Muscle layer of duodenum (tissue), 2 donors: ENCODE measurements around the gene PGAP1.

ENCODE experiments used
- H3K27ac ChIP-seq: one replicate; pipeline ENCODE4 v1.7.0; 2013; ENCODE audit warnings: mild to moderate bottlenecking, low read length
- H3K27me3 ChIP-seq: one replicate; pipeline ENCODE4 v1.7.0; 2013; ENCODE audit warnings: low read depth, mild to moderate bottlenecking, control low read depth, low read length
- H3K36me3 ChIP-seq, 2 donors: one replicate each; pipeline ENCODE4 v1.7.0; 2013; ENCODE audit warnings: low read length in 2 of 2, control low read depth in 1 of 2, mild to moderate bottlenecking in 1 of 2; ENCODE audit not compliant: insufficient read depth in 2 of 2, control insufficient read depth in 1 of 2
- H3K4me1 ChIP-seq, 2 donors: one replicate each; pipeline ENCODE4 v1.7.0; 2013; ENCODE audit warnings: low read length in 2 of 2, mild to moderate bottlenecking in 2 of 2, control low read depth in 1 of 2, moderate library complexity in 1 of 2; ENCODE audit not compliant: insufficient read depth in 2 of 2, control insufficient read depth in 1 of 2
- H3K4me3 ChIP-seq, 2 donors: one replicate each; pipeline ENCODE4 v1.7.0; 2013; ENCODE audit warnings: low read length in 2 of 2, low read depth in 1 of 2, mild to moderate bottlenecking in 1 of 2
- H3K9me3 ChIP-seq, 2 donors: one replicate each; pipeline ENCODE4 v1.7.0; 2013; ENCODE audit warnings: low read length in 2 of 2, control low read depth in 1 of 2, mild to moderate bottlenecking in 1 of 2; ENCODE audit not compliant: control insufficient read depth in 1 of 2
- donor health status: healthy.

Gene PGAP1

DNA sequence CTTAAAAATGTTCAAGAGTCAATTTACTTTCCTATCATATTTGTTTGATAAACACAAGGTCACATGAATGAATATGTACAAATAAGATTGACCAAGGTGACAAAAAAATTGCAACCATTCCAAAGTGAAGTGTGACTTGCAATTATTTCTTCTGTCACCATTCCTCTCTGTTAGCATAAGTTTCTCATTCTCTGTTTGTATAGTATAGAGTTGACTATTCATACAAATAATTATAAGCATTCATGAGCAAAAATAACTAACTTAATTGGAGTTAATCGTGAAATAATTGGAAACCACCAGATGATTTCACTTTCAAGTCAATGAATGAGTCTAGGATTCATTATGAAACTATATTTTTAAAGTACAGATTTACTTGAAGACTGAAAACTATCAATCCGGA, 42.1 kb downstream of the PGAP1 start:
- H3K9me3 ChIP-seq, result no peaks in the 10 kb centered on the region
- no peaks in the 10 kb centered on the region for H3K4me1 ChIP-seq
- H3K36me3 ChIP-seq, result peaks cover 4 to 16% of the 10 kb centered on the region in 2 donors
- H3K4me3 ChIP-seq, result no peak overlapping the region
- no peaks in the 10 kb centered on the region for H3K27me3 ChIP-seq
- H3K27ac ChIP-seq, result no peak overlapping the region

- Histone ChIP-seq H3K36me3 (peaks cover 15 to 33% of the 10 kb centered on the region in 2 donors), H3K4me1 (no peaks in the 10 kb centered on the region), H3K27ac (no peak overlapping the region), H3K27me3 (no peaks in the 10 kb centered on the region), H3K9me3 (no peaks in the 10 kb centered on the region), H3K4me3 (no peak overlapping the region)
Observed at GRCh38 chr2:196876364-196876763, 50.1 kb downstream of the PGAP1 start.

- H3K9me3 ChIP-seq, result no peaks in the 10 kb centered on the region
- no peak overlapping the region for H3K27ac ChIP-seq
- no peak overlapping the region for H3K4me3 ChIP-seq
- peaks cover 15 to 29% of the 10 kb centered on the region in 2 donors for H3K36me3 ChIP-seq
- H3K4me1 ChIP-seq, result no peaks in the 10 kb centered on the region
- no peaks in the 10 kb centered on the region for H3K27me3 ChIP-seq
Observed at GRCh38 chr2:196875414-196875813, 51.1 kb downstream of the PGAP1 start.

DNA sequence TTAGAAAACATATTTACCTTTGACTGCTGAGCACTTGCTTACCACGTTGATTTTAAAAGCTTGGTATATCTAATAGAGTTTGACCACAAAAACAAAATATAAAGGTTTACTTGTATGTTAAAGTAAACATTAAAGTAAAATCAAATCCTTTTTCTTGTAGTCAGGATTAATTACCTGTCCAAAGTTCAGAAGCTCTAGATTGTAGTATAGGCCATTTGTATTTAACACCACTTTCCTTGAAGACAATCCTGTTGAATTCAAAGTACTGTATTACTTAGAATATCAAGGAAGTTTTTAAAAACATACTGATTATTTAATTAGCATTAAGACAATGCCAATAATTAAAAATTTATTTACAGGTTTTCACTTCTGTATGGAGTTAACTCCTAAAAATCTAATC, 53.0 kb downstream of the PGAP1 start:
- Histone ChIP-seq H3K27ac (no peak overlapping the region), H3K36me3 (peaks cover 6 to 16% of the 10 kb centered on the region in 2 donors), H3K4me1 (no peaks in the 10 kb centered on the region), H3K27me3 (no peaks in the 10 kb centered on the region), H3K4me3 (no peak overlapping the region), H3K9me3 (no peaks in the 10 kb centered on the region)

GRCh38 chr2:196854629-196855028, 71.9 kb downstream of the PGAP1 start:
- Histone ChIP-seq H3K36me3 (peaks cover 0 to 5% of the 10 kb centered on the region in 2 donors), H3K27me3 (no peaks in the 10 kb centered on the region), H3K9me3 (no peaks in the 10 kb centered on the region), H3K27ac (no peak overlapping the region), H3K4me1 (peaks cover 0 to 5% of the 10 kb centered on the region in 2 donors), H3K4me3 (no peak overlapping the region)

DNA sequence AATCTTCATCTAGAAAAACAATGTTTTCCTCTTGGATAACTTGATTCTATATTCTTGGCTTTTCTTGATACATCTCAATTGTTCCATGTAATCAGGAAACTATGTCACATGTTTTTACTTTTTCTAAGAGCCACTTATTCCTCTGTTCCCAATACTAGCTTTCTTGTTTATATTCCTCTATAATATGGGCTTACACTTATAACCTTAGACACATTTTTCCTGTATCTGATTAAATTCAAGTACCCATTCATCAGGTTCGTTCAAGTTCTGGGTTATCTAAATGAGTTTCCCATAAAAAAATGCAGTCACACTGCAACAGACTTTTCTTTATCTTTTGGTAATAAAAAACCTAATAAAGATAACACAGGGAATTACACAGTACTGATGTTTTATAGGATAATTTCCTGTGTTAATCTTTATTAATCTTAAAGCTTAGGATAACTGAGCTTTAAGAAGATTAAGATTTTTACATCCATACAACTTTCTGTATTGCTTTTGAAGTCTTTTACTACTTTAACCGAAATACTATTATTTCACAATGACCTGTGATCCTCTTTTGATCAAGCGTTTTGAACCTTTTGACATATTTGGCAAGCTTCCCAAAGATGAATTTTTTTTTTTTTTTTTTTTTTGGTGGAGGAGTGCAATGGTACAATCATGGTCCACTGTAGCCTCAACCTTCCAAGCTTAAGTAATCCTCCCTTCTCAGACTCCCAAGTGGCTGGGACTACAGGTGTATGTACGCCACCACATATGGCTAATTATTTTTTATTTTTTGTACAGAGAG, 73.0 kb downstream of the PGAP1 start:
- peaks cover 0 to 5% of the 10 kb centered on the region in 2 donors for H3K4me1 ChIP-seq
- no peaks in the 10 kb centered on the region for H3K9me3 ChIP-seq
- peak overlapping the region; percentile 8 for H3K27ac ChIP-seq
- no peak overlapping the region for H3K4me3 ChIP-seq
- no peaks in the 10 kb centered on the region for H3K27me3 ChIP-seq
- no peaks in the 10 kb centered on the region for H3K36me3 ChIP-seq

DNA sequence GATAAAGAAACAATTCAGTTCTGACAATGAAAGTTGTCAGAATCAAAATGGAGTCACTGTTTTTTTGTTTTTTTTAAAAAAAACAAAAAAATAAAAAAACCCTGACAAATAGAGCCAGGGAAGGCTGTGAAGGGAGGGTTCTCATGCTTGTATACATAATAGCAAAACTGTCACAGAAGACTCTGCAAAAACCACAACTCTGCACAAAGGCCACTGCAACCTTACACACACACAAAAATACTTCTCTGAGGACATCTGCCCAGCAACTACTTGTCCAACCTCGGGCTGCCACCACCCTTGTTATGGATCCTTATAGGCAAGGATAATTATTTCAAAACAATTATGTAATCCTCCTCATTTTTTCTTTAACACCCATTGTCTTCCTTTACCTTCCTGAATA, 75.4 kb downstream of the PGAP1 start:
- Histone ChIP-seq H3K27ac (no peak overlapping the region), H3K27me3 (no peaks in the 10 kb centered on the region), H3K36me3 (peaks cover 0 to 5% of the 10 kb centered on the region in 2 donors), H3K9me3 (no peaks in the 10 kb centered on the region), H3K4me3 (no peak overlapping the region), H3K4me1 (peaks cover 0 to 5% of the 10 kb centered on the region in 2 donors)

- no peaks in the 10 kb centered on the region for H3K9me3 ChIP-seq
- no peak overlapping the region for H3K4me3 ChIP-seq
- peaks cover 0 to 13% of the 10 kb centered on the region in 2 donors for H3K36me3 ChIP-seq
- peaks cover 0 to 5% of the 10 kb centered on the region in 2 donors for H3K4me1 ChIP-seq
- no peaks in the 10 kb centered on the region for H3K27me3 ChIP-seq
- H3K27ac ChIP-seq, result no peak overlapping the region
Observed at GRCh38 chr2:196849895-196850294, 76.6 kb downstream of the PGAP1 start.

DNA sequence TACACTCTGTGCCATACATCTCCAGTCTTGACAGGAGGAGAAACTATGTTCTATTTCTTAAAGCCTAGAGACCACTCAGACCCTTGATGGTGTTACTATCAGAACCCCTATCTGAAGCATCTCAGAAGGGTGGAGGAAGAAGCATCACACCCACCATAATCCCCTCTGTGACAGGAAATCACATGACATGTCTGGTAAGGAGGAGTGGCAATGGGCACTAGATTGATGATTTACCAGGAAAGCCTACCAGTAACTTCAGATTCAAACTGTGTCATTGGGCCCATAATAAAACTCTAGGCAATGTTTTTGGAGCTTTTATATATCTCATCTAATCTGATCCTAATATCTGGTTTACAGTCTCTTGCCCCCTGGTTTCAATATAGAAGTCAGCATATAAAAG, 80.2 kb downstream of the PGAP1 start:
- peaks cover 8 to 16% of the 10 kb centered on the region in 2 donors for H3K36me3 ChIP-seq
- H3K27ac ChIP-seq, result no peak overlapping the region
- no peaks in the 10 kb centered on the region for H3K4me1 ChIP-seq
- H3K9me3 ChIP-seq, result no peaks in the 10 kb centered on the region
- no peaks in the 10 kb centered on the region for H3K27me3 ChIP-seq
- no peak overlapping the region for H3K4me3 ChIP-seq

DNA sequence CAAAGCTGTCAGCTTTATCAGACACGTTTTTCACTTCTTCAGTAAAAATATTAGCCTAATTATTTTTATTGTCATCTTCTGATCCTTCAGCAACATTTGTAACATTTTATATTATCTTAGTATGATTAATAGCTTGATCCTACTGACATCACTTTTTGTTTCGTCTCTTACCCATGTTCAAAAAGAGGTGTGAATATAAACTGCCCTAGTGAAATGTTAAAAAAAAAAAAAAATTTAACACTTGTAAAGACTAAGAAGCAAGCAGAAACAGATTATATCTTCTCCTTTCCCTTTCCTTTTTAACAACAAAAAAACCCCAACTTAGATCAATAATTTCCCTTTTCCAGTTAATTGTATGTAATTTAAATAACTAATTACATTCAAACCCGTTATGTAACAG, 81.1 kb downstream of the PGAP1 start:
- H3K4me3 ChIP-seq, result no peak overlapping the region
- no peaks in the 10 kb centered on the region for H3K4me1 ChIP-seq
- H3K27ac ChIP-seq, result no peak overlapping the region
- H3K9me3 ChIP-seq, result no peaks in the 10 kb centered on the region
- H3K27me3 ChIP-seq, result no peaks in the 10 kb centered on the region
- H3K36me3 ChIP-seq, result peaks cover 16 to 24% of the 10 kb centered on the region in 2 donors

GRCh38 chr2:196840171-196840570, 86.3 kb downstream of the PGAP1 start:
- H3K4me1 ChIP-seq, result peaks cover 0 to 4% of the 10 kb centered on the region in 2 donors
- H3K36me3 ChIP-seq, result peaks cover 23 to 26% of the 10 kb centered on the region in 2 donors
- H3K4me3 ChIP-seq, result no peak overlapping the region
- H3K9me3 ChIP-seq, result no peaks in the 10 kb centered on the region
- H3K27ac ChIP-seq, result no peak overlapping the region
- H3K27me3 ChIP-seq, result no peaks in the 10 kb centered on the region

GRCh38 chr2:196839574-196839973, 86.9 kb downstream of the PGAP1 start:
- no peaks in the 10 kb centered on the region for H3K27me3 ChIP-seq
- no peak overlapping the region for H3K27ac ChIP-seq
- H3K9me3 ChIP-seq, result no peaks in the 10 kb centered on the region
- H3K4me3 ChIP-seq, result no peak overlapping the region
- H3K4me1 ChIP-seq, result peaks cover 0 to 4% of the 10 kb centered on the region in 2 donors
- H3K36me3 ChIP-seq, result peaks cover 22 to 26% of the 10 kb centered on the region in 2 donors
